Esophagus squamous epithelium (tissue), 5 donors: ENCODE results near the gene LIMA1. TPM values are rescaled to one million over a fixed set of nuclear protein-coding genes. Genes with fewer than 3 reads are reported as not detected.

ENCODE experiments used
- DNase-seq: peaks from one replicate; lab custom pipeline; 2025; lab: John Stamatoyannopoulos, UW
- H3K27ac ChIP-seq, 4 donors: fragments of 200-600 bp; sonication (generic); one replicate each; pipeline ENCODE4 v1.5.1; 2016 to 2019; ENCODE audit warnings: mild to moderate bottlenecking in 1 of 4
- H3K27me3 ChIP-seq, 4 donors: fragments of 200-600 bp; sonication (generic); 1 replicate in 3 of 4; 2 replicates in 1 of 4; pipeline versions ENCODE4 v1.5.1 to v1.6.0; 2017 to 2021; ENCODE audit warnings: antibody characterized with exemption in 1 of 4
- H3K36me3 ChIP-seq, 3 donors: fragments of 200-600 bp; sonication (generic); one replicate each; pipeline ENCODE4 v1.5.1; 2016 to 2019
- H3K4me1 ChIP-seq, 3 donors: fragments of 200-600 bp; sonication (generic); one replicate each; pipeline ENCODE4 v1.5.1; 2017 to 2019
- H3K4me3 ChIP-seq, 4 donors: fragments of 200-600 bp; sonication (generic); 1 replicate in 3 of 4; 2 replicates in 1 of 4; pipeline ENCODE4 v1.5.1; 2016 to 2019; ENCODE audit warnings: mild to moderate bottlenecking in 2 of 4, moderate library complexity in 1 of 4
- H3K9me3 ChIP-seq, 3 donors: fragments of 200-600 bp; sonication (generic); one replicate each; pipeline ENCODE4 v1.5.1; 2016 to 2019
- CTCF ChIP-seq, 6 experiments: fragments of 450-650 bp in 4 of 6; fragments of 200-600 bp in 2 of 6; sonication (generic) in 2 of 6; IDR thresholded peaks; one replicate each; pipeline ENCODE4 v1.5.1; 2016 to 2019; ENCODE audit warnings: antibody characterized with exemption in 6 of 6, mild to moderate bottlenecking in 4 of 6, moderate library complexity in 4 of 6
- POLR2A ChIP-seq, 4 donors: fragments of 450-650 bp; IDR thresholded peaks; one replicate each; pipeline ENCODE4 v1.6.1; 2017; ENCODE audit warnings: antibody characterized with exemption in 4 of 4, mild to moderate bottlenecking in 4 of 4, moderate library complexity in 3 of 4
- WGBS, 2 donors: methylation state at CpG; one replicate each; pipeline ENCODE4 v1.1.5; 2018; 5-methylcytosine and 5-hydroxymethylcytosine counted together
- intact Hi-C: fragments of 100-400 bp; cut with DNase I; formaldehyde crosslinking; loops from one replicate; pipeline ENCODE4 v1.15.0; 2022
- total RNA-seq, 4 donors: library from RNA; depleted of rRNA; stranded (reverse); fragments of >200 nt; gene quantifications; one replicate each; pipeline ENCODE4 v1.1.0, GENCODE V29; 2016
- donor health status: DM: yes; HTN: yes; CAD: no.

LIMA1 gene
- total RNA-seq, 4 donors from 2014 or later: 48.0 to 70.0 (median 62.7) TPM

DNA sequence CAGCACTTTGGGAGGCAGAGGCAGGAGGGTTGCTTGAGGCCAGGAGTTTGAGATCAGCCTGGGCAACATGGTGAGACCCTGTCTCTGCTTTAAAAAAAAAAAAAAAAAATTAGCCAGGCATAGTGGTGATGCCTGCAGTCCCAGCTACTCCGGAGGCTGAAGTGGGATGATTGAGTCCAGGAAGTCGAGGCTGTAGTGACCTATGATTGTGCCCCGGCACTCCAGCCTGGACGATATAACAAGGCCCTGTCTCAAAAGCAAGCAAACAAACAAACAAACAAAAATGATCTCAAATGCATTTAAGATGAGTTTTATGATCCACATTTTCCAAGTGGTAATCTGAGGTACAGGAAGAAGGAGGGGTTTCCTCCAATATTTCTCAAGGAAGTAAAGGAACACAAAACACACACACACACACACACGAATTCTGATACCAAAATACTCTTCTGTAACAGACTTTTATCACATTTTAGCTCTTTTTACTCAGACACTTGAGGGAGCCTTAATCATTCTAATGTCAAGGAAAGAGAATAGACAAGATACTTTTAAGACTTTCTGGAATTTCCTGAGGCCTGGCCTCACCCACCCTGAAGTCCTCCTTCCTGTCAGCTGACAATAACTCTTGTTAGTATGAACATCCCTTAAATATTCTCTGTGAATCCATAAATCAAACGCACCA is 71.8 kb downstream of the LIMA1 start:
- Histone ChIP-seq H3K36me3 (peaks cover 0 to 7% (median 0%) of the 10 kb centered on the region in 3 donors), H3K27me3 (no peaks in the 10 kb centered on the region), H3K4me3 (no peak overlapping the region), H3K4me1 (peaks cover 14 to 86% (median 38%) of the 10 kb centered on the region in 3 donors), H3K9me3 (no peaks in the 10 kb centered on the region), H3K27ac (peak overlapping the region; percentile 46 to 80 (median 70))
- DNase-seq: no peak
- TF ChIP-seq POLR2A (IDR thresholded peaks at IDR 0.05) (no peak), CTCF (IDR thresholded peaks at IDR 0.05) (no peak)
- 54 to 64% methylated on average over 6 of the region's 6 CpGs for WGBS, 2 donors
- intact Hi-C loops: no loop called here

DNA sequence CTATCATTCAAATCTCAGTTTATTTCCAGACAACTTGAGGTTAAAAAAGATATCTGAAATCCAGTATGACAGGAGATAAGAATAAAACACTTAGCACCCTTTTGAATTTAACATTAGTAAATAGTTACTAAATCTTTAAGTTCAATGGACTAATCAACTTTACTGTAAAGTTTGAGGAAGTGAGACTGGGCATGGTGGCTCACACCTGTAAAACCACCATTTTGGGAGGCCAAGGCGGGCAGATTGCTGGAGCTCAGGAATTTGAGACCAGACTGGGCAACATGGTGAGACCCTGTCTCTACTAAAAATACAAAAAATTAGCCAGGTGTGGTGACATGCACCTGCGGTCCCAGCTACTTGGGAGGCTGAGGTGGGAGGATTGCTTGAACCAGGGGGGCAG is 75.9 kb downstream of the LIMA1 start:
- no peaks in the 10 kb centered on the region for H3K9me3 ChIP-seq
- peak overlapping the region in 2 of 4 donors; percentile 3 to 13 for H3K27ac ChIP-seq
- peaks cover 4 to 30% (median 8%) of the 10 kb centered on the region in 3 donors for H3K36me3 ChIP-seq
- intact Hi-C loops: no loop called here
- no peak overlapping the region for H3K4me3 ChIP-seq
- no peak for DNase-seq
- WGBS, 2 donors: 84 to 96% methylated on average over 2 of the region's 2 CpGs
- no peaks in the 10 kb centered on the region for H3K27me3 ChIP-seq
- no peak for TF ChIP-seq CTCF (IDR thresholded peaks at IDR 0.05)
- TF ChIP-seq POLR2A (IDR thresholded peaks at IDR 0.05): no peak
- H3K4me1 ChIP-seq: peaks cover 15 to 89% (median 33%) of the 10 kb centered on the region in 3 donors

DNA sequence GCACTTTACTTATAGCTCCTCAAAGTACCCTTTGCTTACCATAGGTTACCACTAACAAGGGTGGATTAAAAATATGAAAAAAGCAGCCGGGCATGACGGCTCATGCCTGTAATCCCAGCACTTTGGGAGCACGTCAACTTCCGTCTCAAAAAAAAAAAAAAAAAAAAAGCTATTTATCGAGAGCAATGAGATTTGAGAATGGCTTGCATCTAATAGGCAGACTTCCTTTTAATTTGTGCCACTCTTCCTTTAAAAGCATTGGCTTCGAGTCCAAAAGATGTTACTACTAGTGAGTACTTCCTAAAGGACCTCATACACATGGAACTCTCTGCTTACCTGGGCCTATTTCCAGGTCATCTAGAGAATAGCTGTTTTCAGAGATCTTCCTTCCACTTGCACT is 77.7 kb downstream of the LIMA1 start:
- Histone ChIP-seq H3K27ac (peak overlapping the region in 3 of 4 donors; percentile 43 to 75 (median 52)), H3K9me3 (no peaks in the 10 kb centered on the region), H3K36me3 (peaks cover 4 to 44% (median 8%) of the 10 kb centered on the region in 3 donors), H3K27me3 (no peaks in the 10 kb centered on the region), H3K4me3 (no peak overlapping the region), H3K4me1 (peaks cover 5 to 89% (median 24%) of the 10 kb centered on the region in 3 donors)
- no peak for TF ChIP-seq POLR2A (IDR thresholded peaks at IDR 0.05)
- no peak for TF ChIP-seq CTCF (IDR thresholded peaks at IDR 0.05)
- WGBS, 2 donors: 49 to 74% methylated on average over 6 of the region's 6 CpGs
- intact Hi-C loops: no loop called here
- DNase-seq: no peak

DNA sequence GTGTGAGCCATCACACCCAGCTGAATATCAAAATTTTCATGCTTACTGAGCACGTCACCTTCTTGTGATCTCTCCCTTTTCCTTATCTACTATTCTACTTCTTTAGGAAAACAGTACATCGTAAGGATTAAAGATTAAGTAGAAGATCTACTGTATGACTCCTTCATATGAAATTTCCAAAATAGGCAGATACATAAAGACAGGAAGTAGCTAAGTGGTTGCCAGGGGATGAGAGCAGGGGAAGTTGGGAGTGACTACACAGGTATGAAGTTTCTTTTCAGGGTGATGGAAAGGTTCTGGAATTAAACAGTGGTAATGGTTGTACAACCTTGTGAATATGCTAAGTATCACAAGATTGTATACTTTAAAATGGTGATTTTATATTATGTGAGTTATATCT is 79.6 kb downstream of the LIMA1 start:
- H3K27me3 ChIP-seq: no peaks in the 10 kb centered on the region
- peaks cover 5 to 80% (median 13%) of the 10 kb centered on the region in 3 donors for H3K4me1 ChIP-seq
- WGBS, 2 donors: 74% methylated on average over 2 of the region's 2 CpGs
- peaks cover 4 to 63% (median 13%) of the 10 kb centered on the region in 3 donors for H3K36me3 ChIP-seq
- no peak overlapping the region for H3K4me3 ChIP-seq
- peak overlapping the region in 3 of 4 donors; percentile 31 to 77 (median 72) for H3K27ac ChIP-seq
- H3K9me3 ChIP-seq: no peaks in the 10 kb centered on the region
- intact Hi-C loops: no loop called here
- DNase-seq: no peak
- TF ChIP-seq CTCF (IDR thresholded peaks at IDR 0.05) (no peak), POLR2A (IDR thresholded peaks at IDR 0.05) (no peak)

DNA sequence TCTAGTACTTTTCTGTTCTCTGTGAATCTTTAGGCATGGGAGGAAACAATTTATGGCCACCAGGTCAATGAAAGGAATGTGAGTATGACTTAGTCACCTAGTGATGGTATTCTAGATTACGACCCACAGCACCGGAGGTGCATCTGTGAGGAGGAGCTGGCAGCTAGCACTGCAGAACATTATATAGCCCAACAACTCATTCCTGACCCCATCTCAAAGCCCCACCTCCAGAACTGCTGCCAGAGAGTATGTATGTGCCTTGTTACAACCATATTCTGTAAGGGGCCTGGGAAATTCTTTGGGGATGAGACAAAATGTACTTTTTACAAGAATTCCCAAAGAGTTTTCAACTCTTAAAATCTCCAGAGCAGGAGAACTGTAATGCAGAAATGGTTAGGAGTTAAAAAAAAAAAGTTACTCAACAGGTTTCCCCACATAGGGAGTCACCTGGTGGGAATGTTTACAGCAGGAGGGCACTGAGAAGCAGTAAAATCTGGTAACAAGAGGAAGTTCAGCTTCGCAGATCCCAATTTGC is 81.3 kb downstream of the LIMA1 start:
- Histone ChIP-seq H3K27me3 (no peaks in the 10 kb centered on the region), H3K9me3 (no peaks in the 10 kb centered on the region), H3K27ac (peak overlapping the region; percentile 59 to 77 (median 70)), H3K4me1 (peaks cover 5 to 86% (median 13%) of the 10 kb centered on the region in 3 donors), H3K36me3 (peaks cover 4 to 80% (median 13%) of the 10 kb centered on the region in 3 donors), H3K4me3 (no peak overlapping the region)
- TF ChIP-seq CTCF (IDR thresholded peaks at IDR 0.05) (no peak), POLR2A (IDR thresholded peaks at IDR 0.05) (no peak)
- WGBS, 2 donors: 16 to 40% methylated on average over 3 of the region's 3 CpGs
- intact Hi-C loops: no loop called here
- DNase-seq: no peak
